Ascending aorta (tissue), 2 donors: ENCODE results near the gene SLC12A3. TPM values are rescaled to one million over a fixed set of nuclear protein-coding genes. Genes with fewer than 3 reads are reported as not detected.

ENCODE experiments used
- DNase-seq, 2 donors: peaks; one replicate each; pipeline ENCODE4 v3.0.0-alpha.2; 2019; ENCODE audit warnings: low spot score in 2 of 2
- H3K27ac ChIP-seq, 2 donors: fragments of 200-600 bp; sonication (generic); one replicate each; pipeline ENCODE4 v1.5.1; 2016 to 2017; ENCODE audit warnings: mild to moderate bottlenecking in 1 of 2
- H3K27me3 ChIP-seq: fragments of 200-600 bp; sonication (generic); one replicate; pipeline ENCODE4 v1.5.1; 2017
- H3K36me3 ChIP-seq, 2 donors: fragments of 200-600 bp; sonication (generic); one replicate each; pipeline ENCODE4 v1.5.1; 2016
- H3K4me1 ChIP-seq, 2 donors: fragments of 200-600 bp; sonication (generic); one replicate each; pipeline ENCODE4 v1.5.1; 2016 to 2017; ENCODE audit warnings: mild to moderate bottlenecking in 1 of 2
- H3K4me3 ChIP-seq, 2 donors: fragments of 200-600 bp; sonication (generic); one replicate each; pipeline ENCODE4 v1.5.1; 2016 to 2017; ENCODE audit warnings: mild to moderate bottlenecking in 1 of 2
- H3K9me3 ChIP-seq, 2 donors: fragments of 200-600 bp; sonication (generic); one replicate each; pipeline ENCODE4 v1.5.1; 2016
- intact Hi-C: fragments of 100-400 bp; cut with DNase I; formaldehyde crosslinking; loops from one replicate; pipeline ENCODE4 v1.15.1; 2023
- total RNA-seq: library from RNA; depleted of rRNA; stranded (reverse); fragments of >200 nt; gene quantifications from one replicate; pipeline ENCODE4 v1.1.0, GENCODE V29; 2016
- TF ChIP-seq, protein P1 (sequence below), 3 experiments: fragments of 200-600 bp in 2 of 3; fragments of 450-650 bp in 1 of 3; sonication (generic) in 2 of 3; IDR thresholded peaks; one replicate each; pipeline ENCODE4 v1.5.1; 2016 to 2019; ENCODE audit warnings: antibody characterized with exemption in 3 of 3, mild to moderate bottlenecking in 1 of 3, moderate library complexity in 1 of 3

Gene SLC12A3
- total RNA-seq, 1 donor from 2014 or later = not detected

- no peaks in the 10 kb centered on the region for H3K27me3 ChIP-seq
- no peak for DNase-seq
- H3K36me3 ChIP-seq = no peaks in the 10 kb centered on the region
- no peaks in the 10 kb centered on the region for H3K4me1 ChIP-seq
- H3K27ac ChIP-seq = no peak overlapping the region
- TF ChIP-seq, protein P1, sequence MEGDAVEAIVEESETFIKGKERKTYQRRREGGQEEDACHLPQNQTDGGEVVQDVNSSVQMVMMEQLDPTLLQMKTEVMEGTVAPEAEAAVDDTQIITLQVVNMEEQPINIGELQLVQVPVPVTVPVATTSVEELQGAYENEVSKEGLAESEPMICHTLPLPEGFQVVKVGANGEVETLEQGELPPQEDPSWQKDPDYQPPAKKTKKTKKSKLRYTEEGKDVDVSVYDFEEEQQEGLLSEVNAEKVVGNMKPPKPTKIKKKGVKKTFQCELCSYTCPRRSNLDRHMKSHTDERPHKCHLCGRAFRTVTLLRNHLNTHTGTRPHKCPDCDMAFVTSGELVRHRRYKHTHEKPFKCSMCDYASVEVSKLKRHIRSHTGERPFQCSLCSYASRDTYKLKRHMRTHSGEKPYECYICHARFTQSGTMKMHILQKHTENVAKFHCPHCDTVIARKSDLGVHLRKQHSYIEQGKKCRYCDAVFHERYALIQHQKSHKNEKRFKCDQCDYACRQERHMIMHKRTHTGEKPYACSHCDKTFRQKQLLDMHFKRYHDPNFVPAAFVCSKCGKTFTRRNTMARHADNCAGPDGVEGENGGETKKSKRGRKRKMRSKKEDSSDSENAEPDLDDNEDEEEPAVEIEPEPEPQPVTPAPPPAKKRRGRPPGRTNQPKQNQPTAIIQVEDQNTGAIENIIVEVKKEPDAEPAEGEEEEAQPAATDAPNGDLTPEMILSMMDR (IDR thresholded peaks at IDR 0.05) = no peak
- no peaks in the 10 kb centered on the region for H3K9me3 ChIP-seq
- intact Hi-C loops = no loop called here
- H3K4me3 ChIP-seq = no peak overlapping the region
Observed at GRCh38 chr16:56909527-56909979, 44.5 kb downstream of the SLC12A3 start.

GRCh38 chr16:56910112-56910511 lies 45.1 kb downstream of the SLC12A3 start:
- Histone ChIP-seq H3K4me1 (peaks cover 0 to 2% of the 10 kb centered on the region in 2 donors), H3K27me3 (no peaks in the 10 kb centered on the region), H3K9me3 (no peaks in the 10 kb centered on the region), H3K4me3 (no peak overlapping the region), H3K27ac (no peak overlapping the region), H3K36me3 (no peaks in the 10 kb centered on the region)
- DNase-seq = no peak
- TF ChIP-seq, protein P1 (IDR thresholded peaks at IDR 0.05) = no peak
- intact Hi-C loops = no loop called here

- no peak overlapping the region for H3K4me3 ChIP-seq
- peak in 1 of 2 donors; percentile 72 for DNase-seq
- H3K27me3 ChIP-seq = no peaks in the 10 kb centered on the region
- H3K36me3 ChIP-seq = no peaks in the 10 kb centered on the region
- H3K27ac ChIP-seq = peak overlapping the region in 1 of 2 donors; percentile 55
- TF ChIP-seq, protein P1 (IDR thresholded peaks at IDR 0.05) = no peak
- peaks cover 0 to 10% of the 10 kb centered on the region in 2 donors for H3K4me1 ChIP-seq
- intact Hi-C loops = no loop called here
- no peaks in the 10 kb centered on the region for H3K9me3 ChIP-seq
Observed at GRCh38 chr16:56910654-56911539, 45.9 kb downstream of the SLC12A3 start.

DNA sequence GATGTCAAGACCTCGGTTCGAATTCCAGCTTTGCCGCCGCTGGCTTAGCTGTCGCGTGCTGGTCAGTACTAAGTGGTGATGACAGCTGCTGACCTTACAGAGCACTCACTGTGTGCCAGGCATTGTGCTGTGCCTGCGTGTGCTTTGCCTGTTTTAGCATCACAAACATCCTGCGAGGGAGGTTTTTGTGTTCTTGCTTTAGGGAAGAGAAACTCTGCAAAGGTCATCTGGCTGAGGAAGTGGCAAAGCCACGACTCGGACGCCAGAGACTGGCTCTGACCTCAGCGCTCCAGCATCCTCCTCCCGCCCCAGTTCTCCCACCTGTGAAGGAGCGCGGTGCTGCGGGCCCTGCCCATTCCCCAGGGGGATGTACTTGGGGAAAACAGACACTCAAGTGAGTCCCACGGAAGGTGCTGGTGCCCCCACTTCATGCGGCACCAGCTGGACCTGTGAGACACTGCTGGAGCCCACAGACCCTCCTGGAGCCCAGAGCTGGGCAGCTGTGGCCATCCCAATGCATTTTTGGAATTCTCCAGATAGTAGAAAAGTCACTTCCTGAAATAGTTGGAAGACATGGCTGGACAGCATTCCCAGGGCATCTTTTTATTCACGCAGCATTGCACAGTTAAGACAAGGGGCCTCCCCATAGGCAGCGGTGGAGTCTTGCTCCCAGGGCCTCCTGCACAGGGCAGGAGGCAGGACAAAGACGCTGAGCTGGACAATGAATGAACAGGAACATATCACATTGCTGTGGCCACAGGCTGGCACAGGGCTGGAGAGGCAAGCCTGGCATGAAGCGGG lies 47.0 kb downstream of the SLC12A3 start:
- H3K36me3 ChIP-seq = no peaks in the 10 kb centered on the region
- TF ChIP-seq, protein P1 (IDR thresholded peaks at IDR 0.05) = no peak
- peaks cover 0 to 13% of the 10 kb centered on the region in 2 donors for H3K4me1 ChIP-seq
- intact Hi-C loops = no loop called here
- peak; percentile 38 to 69 for DNase-seq
- no peaks in the 10 kb centered on the region for H3K27me3 ChIP-seq
- no peak overlapping the region for H3K27ac ChIP-seq
- H3K9me3 ChIP-seq = no peaks in the 10 kb centered on the region
- H3K4me3 ChIP-seq = no peak overlapping the region

GRCh38 chr16:56912746-56913708 lies 48.0 kb downstream of the SLC12A3 start:
- intact Hi-C loops = no loop called here
- TF ChIP-seq, protein P1 (IDR thresholded peaks at IDR 0.05) = no peak
- Histone ChIP-seq H3K4me1 (peaks cover 0 to 13% of the 10 kb centered on the region in 2 donors), H3K27me3 (no peaks in the 10 kb centered on the region), H3K9me3 (no peaks in the 10 kb centered on the region), H3K4me3 (no peak overlapping the region), H3K27ac (no peak overlapping the region), H3K36me3 (no peaks in the 10 kb centered on the region)
- DNase-seq = no peak
